HG02852 (cell line): ENCODE data around the gene ATP8B1.
"Not testable (repeated sequence)": the region's sequence is repeated elsewhere in the genome, so short reads cannot be mapped to it uniquely, and the experiment has no call there.

ENCODE experiments used
- ATAC-seq: cut with Tn5 transposase; IDR thresholded peaks from one replicate; pipeline ENCODE4 v1.9.1; 2021; ENCODE audit warnings: mild to moderate bottlenecking, moderate library complexity; ENCODE audit not compliant: unreplicated experiment

ATP8B1 gene

GRCh38 chr18:57803103-57803969, at the start of gene ATP8B1:
Gene ATP8B1 (minus strand): TSS chr18:57803315. CDS start chr18:57731807, 71,508 bp downstream.
- ATAC-seq = no peak

GRCh38 chr18:57850063-57850462, 46.9 kb upstream of the ATP8B1 start:
- no peak for ATAC-seq

- ATAC-seq = not testable (repeated sequence)
Measured at GRCh38 chr18:57848374-57848773, 45.3 kb upstream of the ATP8B1 start.

GRCh38 chr18:57847431-57847830, 44.3 kb upstream of the ATP8B1 start:
- not testable (repeated sequence) for ATAC-seq

- ATAC-seq = no peak
Measured at GRCh38 chr18:57846258-57846657, 43.1 kb upstream of the ATP8B1 start.

- no peak for ATAC-seq
Measured at GRCh38 chr18:57845605-57846074, 42.5 kb upstream of the ATP8B1 start.

- ATAC-seq = no peak
Measured at GRCh38 chr18:57844319-57844718, 41.2 kb upstream of the ATP8B1 start.

- ATAC-seq = no peak
Measured at GRCh38 chr18:57843386-57843785, 40.3 kb upstream of the ATP8B1 start.

- peak; percentile 38 for ATAC-seq
Measured at GRCh38 chr18:57841568-57841967, 38.5 kb upstream of the ATP8B1 start.

- ATAC-seq = no peak
Measured at GRCh38 chr18:57839942-57840381, 36.8 kb upstream of the ATP8B1 start.

- peak; percentile 81 for ATAC-seq
Measured at GRCh38 chr18:57837917-57838548, 34.9 kb upstream of the ATP8B1 start.

- no peak for ATAC-seq
Measured at GRCh38 chr18:57836557-57836956, 33.4 kb upstream of the ATP8B1 start.

GRCh38 chr18:57835904-57836303, 32.8 kb upstream of the ATP8B1 start:
- no peak for ATAC-seq

GRCh38 chr18:57834616-57835015, 31.5 kb upstream of the ATP8B1 start:
- ATAC-seq = no peak

GRCh38 chr18:57833441-57834101, 30.5 kb upstream of the ATP8B1 start:
- peak; percentile 39 for ATAC-seq

GRCh38 chr18:57832730-57833129, 29.6 kb upstream of the ATP8B1 start:
- no peak for ATAC-seq

- no peak for ATAC-seq
Measured at GRCh38 chr18:57831597-57832377, 28.7 kb upstream of the ATP8B1 start.

GRCh38 chr18:57827646-57828045, 24.5 kb upstream of the ATP8B1 start:
- no peak for ATAC-seq

- no peak for ATAC-seq
Measured at GRCh38 chr18:57826252-57826651, 23.1 kb upstream of the ATP8B1 start.

GRCh38 chr18:57820583-57820982, 17.5 kb upstream of the ATP8B1 start:
- not testable (repeated sequence) for ATAC-seq
